Ovary (tissue), 10 donors: ENCODE data around the gene BCL7A. TPM values are rescaled to one million over a fixed set of nuclear protein-coding genes. Genes with fewer than 3 reads are reported as not detected.

Experiments used
- DNase-seq, 5 donors: peaks; one replicate each; pipeline ENCODE4 v3.0.0-alpha.2; 2019 to 2020
- H3K27ac ChIP-seq, 2 donors: fragments of 200-600 bp; one replicate each; pipeline versions ENCODE4 v1.5.1 to v1.8.0; 2019 to 2022
- H3K27me3 ChIP-seq: fragments of 200-600 bp; one replicate; pipeline ENCODE4 v1.8.0; 2022
- H3K36me3 ChIP-seq: fragments of 200-600 bp; sonication (generic); one replicate; pipeline ENCODE4 v1.5.1; 2019
- H3K4me1 ChIP-seq: one replicate; pipeline ENCODE4 v1.8.1; 2013; ENCODE audit warnings: mild to moderate bottlenecking, moderate library complexity; ENCODE audit not compliant: insufficient read depth
- H3K4me3 ChIP-seq: fragments of 200-600 bp; sonication (generic); one replicate; pipeline ENCODE4 v1.5.1; 2017
- H3K9me3 ChIP-seq, 2 donors: fragments of 200-600 bp in 1 of 2; sonication (generic) in 1 of 2; one replicate each; pipeline versions ENCODE4 v1.5.1 to v1.8.1; 2013 to 2019; ENCODE audit warnings: mild to moderate bottlenecking in 1 of 2, moderate library complexity in 1 of 2
- CTCF ChIP-seq, 3 donors: fragments of 450-650 bp in 2 of 3; fragments of 200-600 bp in 1 of 3; IDR thresholded peaks; one replicate each; pipeline versions ENCODE4 v1.5.1 to v1.8.0; 2016 to 2022; ENCODE audit warnings: antibody characterized with exemption in 3 of 3, mild to moderate bottlenecking in 1 of 3
- EP300 ChIP-seq: sonication (generic); formaldehyde crosslinking; IDR thresholded peaks from one replicate; pipeline ENCODE4 v1.6.1; 2017; ENCODE audit warnings: antibody characterized with exemption
- POLR2A ChIP-seq: fragments of 450-650 bp; IDR thresholded peaks from one replicate; pipeline ENCODE4 v1.6.1; 2017; ENCODE audit warnings: antibody characterized with exemption, mild to moderate bottlenecking, moderate library complexity
- whole genome bisulfite sequencing, 3 donors: extraction: QIAGEN DNeasy Blood & Tissue Kit in 1 of 3; methylation state at CpG; one replicate each; pipeline versions ENCODE4 v1.1.5 to v1.1.7; 2013 to 2017; 5-methylcytosine and 5-hydroxymethylcytosine counted together
- intact Hi-C, 4 donors: fragments of 100-400 bp; cut with DNase I; formaldehyde crosslinking; loops; one replicate each; pipeline versions ENCODE4 v1.11.0 to v1.15.1; 2022 to 2023
- long read RNA-seq, 3 donors: library from polyadenylated mRNA in 2 of 3; unstranded in 2 of 3; transcript quantifications; one replicate each; pipeline ENCODE4 v2.0.0 and lab custom pipeline, GENCODE V29; 2021 to 2026
- polyA plus RNA-seq, 2 donors: library from polyadenylated mRNA; stranded (reverse); fragments of 200-250 nt in 1 of 2; fragments of 350-450 nt in 1 of 2; fragmentation: Illumina TruSeq in 1 of 2; extraction: RNeasy Lipid Tissue Mini Kit (QIAGEN cat#74804) in 1 of 2; gene quantifications; one replicate each; pipeline ENCODE4 v1.2.3, GENCODE V29; 2013 to 2014
- total RNA-seq, 7 donors: library from RNA; depleted of rRNA in 2 of 7; stranded (reverse); fragments of >200 nt in 2 of 7; fragmentation: NEBNext Ultra II Directional in 3 of 7; extraction: Animal tissue kit (Norgen Biotek cat#: 25700) in 3 of 7; gene quantifications; one replicate each; pipeline versions ENCODE4 v1.1.0 to v1.2.4, GENCODE V29; 2016 to 2023
- donor health status: DM: no; HTN: no; CAD: no; lungs with moderate emphysema.
- donor health status: DM: no; HTN: no; CAD: no.
- donor health status: Bipolar disorder and iron deficiency.
- donor health status: DM: yes; HTN: yes; CAD: no.
- donor health status: DM: no; HTN: no; CAD: no.
- donor health status: DM: yes; HTN: yes; CAD: no.

The BCL7A gene
- 1 to 10 TPM; 4.4 to 9.1 (median 7.2) TPM for total RNA-seq
- polyA plus RNA-seq = 1 to 10 TPM; 5.0 to 6.4 TPM
- long read RNA-seq, donor 1, full-length matches to known transcripts = 32 of 39 reads
- long read RNA-seq, donor 1, partial matches to known transcripts = 4 of 39 reads
- long read RNA-seq, donor 1, other reads (novel, unspliced or antisense) = 3 of 39 reads
- long read RNA-seq, donor 2, full-length matches to known transcripts = 9 of 18 reads
- long read RNA-seq, donor 2, partial matches to known transcripts = 9 of 18 reads
- long read RNA-seq, donor 2, other reads (novel, unspliced or antisense) = 0 of 18 reads
- long read RNA-seq, donor 3, full-length matches to known transcripts = 15 of 19 reads
- long read RNA-seq, donor 3, partial matches to known transcripts = 3 of 19 reads
- long read RNA-seq, donor 3, other reads (novel, unspliced or antisense) = 1 of 19 reads

DNA sequence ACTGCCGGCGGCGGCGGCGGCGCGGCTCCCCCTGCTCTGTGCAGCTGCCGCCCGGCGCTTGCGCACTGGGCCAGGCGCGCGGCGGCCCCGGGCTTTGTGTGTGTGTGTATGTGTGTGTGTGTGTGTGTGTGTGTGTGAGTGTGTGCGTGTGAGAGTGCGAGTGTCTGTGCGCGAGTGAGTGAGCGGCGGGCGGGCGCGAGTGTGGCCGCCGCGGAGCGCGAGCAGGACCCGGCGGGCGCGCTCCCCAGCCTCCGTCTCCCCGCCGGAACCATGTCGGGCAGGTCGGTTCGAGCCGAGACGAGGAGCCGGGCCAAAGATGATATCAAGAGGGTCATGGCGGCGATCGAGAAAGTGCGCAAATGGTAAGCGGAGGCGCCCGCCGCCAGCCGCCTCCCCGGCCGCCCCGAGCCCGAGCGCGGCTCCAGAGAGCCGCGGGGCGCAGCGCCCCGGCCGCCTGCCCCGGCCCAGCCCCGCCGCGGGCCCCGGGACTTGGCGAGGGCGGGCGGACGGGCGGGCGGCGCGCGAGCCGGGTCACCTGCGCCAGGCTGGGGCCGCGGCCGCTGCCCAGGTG is at the start of gene BCL7A:
BCL7A (plus strand) TSS at position 63 of the 571 bp plus-strand sequence; CDS start at position 271, 208 bp downstream.
- Histone ChIP-seq H3K36me3 (no peaks in the 10 kb centered on the region), H3K27ac (peak within 1 kb of the TSS; percentile 79 to 87), H3K4me3 (peak within 1 kb of the TSS; percentile 78), H3K9me3 (no peaks in the 10 kb centered on the region), H3K27me3 (no peaks in the 10 kb centered on the region), H3K4me1 (peaks cover 2% of the 10 kb centered on the region)
- intact Hi-C loops = no loop called here
- TF ChIP-seq POLR2A (peak; percentile 54), EP300 (no peak)
- WGBS, 3 donors = 0% methylated on average over 62 to 83 of the region's 83 CpGs
- peak; percentile 68 to 81 (median 77) for DNase-seq

- Histone ChIP-seq H3K4me3 (no peak overlapping the region), H3K27me3 (no peaks in the 10 kb centered on the region), H3K36me3 (no peaks in the 10 kb centered on the region), H3K27ac (no peak overlapping the region), H3K4me1 (no peaks in the 10 kb centered on the region), H3K9me3 (no peaks in the 10 kb centered on the region)
- 54 to 66% (median 59%) methylated on average over 13 of the region's 13 CpGs for WGBS, 3 donors
- no peak for DNase-seq
- intact Hi-C loops = no loop called here
- TF ChIP-seq CTCF (IDR thresholded peaks at IDR 0.05) = no peak
Measured at GRCh38 chr12:121974026-121974985, 47.4 kb upstream of the BCL7A start.

GRCh38 chr12:121975021-121975420 is 46.7 kb upstream of the BCL7A start:
- 87 to 90% (median 89%) methylated on average over 6 of the region's 6 CpGs for WGBS, 3 donors

GRCh38 chr12:121976950-121977349 is 44.7 kb upstream of the BCL7A start:
- Histone ChIP-seq H3K4me3 (no peak overlapping the region), H3K4me1 (no peaks in the 10 kb centered on the region), H3K36me3 (no peaks in the 10 kb centered on the region), H3K9me3 (no peaks in the 10 kb centered on the region), H3K27me3 (no peaks in the 10 kb centered on the region), H3K27ac (no peak overlapping the region)
- WGBS, 3 donors = 95 to 98% (median 95%) methylated on average over 5 of the region's 5 CpGs
- no peak for TF ChIP-seq POLR2A
- TF ChIP-seq EP300 = no peak
- no peak for TF ChIP-seq CTCF (IDR thresholded peaks at IDR 0.05)
- DNase-seq = no peak
- intact Hi-C loops = no loop called here

More at GRCh38 chr12:121975021-121975420, 46.7 kb upstream of the BCL7A start:
- H3K4me1 ChIP-seq = no peaks in the 10 kb centered on the region
- intact Hi-C loops = no loop called here
- TF ChIP-seq EP300 (no peak), POLR2A (no peak), CTCF (IDR thresholded peaks at IDR 0.05) (no peak)
- no peaks in the 10 kb centered on the region for H3K9me3 ChIP-seq
- H3K36me3 ChIP-seq = no peaks in the 10 kb centered on the region
- no peak for DNase-seq
- no peak overlapping the region for H3K27ac ChIP-seq
- no peaks in the 10 kb centered on the region for H3K27me3 ChIP-seq
- no peak overlapping the region for H3K4me3 ChIP-seq
